GM12878 (cell line): Measurements from ENCODE around the gene RALGPS1. TPM values are rescaled to one million over a fixed set of nuclear protein-coding genes. Genes with fewer than 3 reads are reported as not detected.

Experiments
- CEBPZ ChIP-seq: fragments of 150-350 bp; IDR thresholded peaks from 2 replicates; pipeline ENCODE4 v1.6.1; 2016; ENCODE audit warnings: low read depth, low read length
- GATAD2B ChIP-seq: fragments of 450-650 bp; conservative IDR thresholded peaks from 2 replicates; pipeline ENCODE4 v1.6.1; 2017; ENCODE audit warnings: low read depth, mild to moderate bottlenecking, moderate library complexity
- HSF1 ChIP-seq: fragments of 150-350 bp; IDR thresholded peaks from 2 replicates; pipeline ENCODE4 v1.6.1; 2014; ENCODE audit warnings: mild to moderate bottlenecking, low read depth, low read length
- IKZF1 ChIP-seq: fragments of 450-650 bp; conservative IDR thresholded peaks from 2 replicates; pipeline ENCODE4 v1.6.1; 2017; ENCODE audit warnings: antibody characterized with exemption, mild to moderate bottlenecking
- IKZF2 ChIP-seq, 2 experiments: fragments of 450-650 bp; IDR thresholded peaks; 2 replicates each; pipeline ENCODE4 v1.6.1; 2017; ENCODE audit warnings: mild to moderate bottlenecking in 2 of 2, moderate library complexity in 2 of 2
- NFYA ChIP-seq: IDR thresholded peaks from 2 replicates; pipeline ENCODE4 v1.6.1; 2011; ENCODE audit warnings: low read depth, mild to moderate bottlenecking, low read length, improper control_type of control experiment, borderline replicate concordance
- SP1 ChIP-seq: IDR thresholded peaks from one replicate; pipeline ENCODE4 v1.6.1; 2011; ENCODE audit warnings: low read depth, low read length
- SRF ChIP-seq, 2 experiments: IDR thresholded peaks; 2 replicates each; pipeline ENCODE4 v1.6.1; 2011; ENCODE audit warnings: low read depth in 2 of 2, low read length in 2 of 2, mild to moderate bottlenecking in 1 of 2, moderate library complexity in 1 of 2
- TCF12 ChIP-seq: IDR thresholded peaks from 2 replicates; pipeline ENCODE4 v1.6.1; 2011; ENCODE audit warnings: low read depth, mild to moderate bottlenecking, low read length
- ZNF24 ChIP-seq: fragments of 450-650 bp; IDR thresholded peaks from 2 replicates; pipeline ENCODE4 v1.6.1; 2017; ENCODE audit warnings: antibody characterized with exemption, mild to moderate bottlenecking
- polyA plus RNA-seq, 11 experiments: library from polyadenylated mRNA; depleted of rRNA in 4 of 11; unstranded in 6 of 11; stranded (reverse) in 5 of 11; fragments of >200 nt; fragmentation: Nextera tagmentation in 4 of 11; fragmentation: Illumina TruSeq in 1 of 11; extraction: Ambion mirVana in 4 of 11; extraction: Trizol in 1 of 11; gene quantifications; 1 replicate in 1 of 11; 2 replicates in 10 of 11; pipeline versions ENCODE4 v1.2.1 to v1.2.3, GENCODE V29; 2011 to 2016; ENCODE audit warnings: inconsistent platforms in 2 of 11, missing spikeins in 2 of 11, low read depth in 1 of 11
- total RNA-seq, 4 experiments: library from RNA; depleted of rRNA in 3 of 4; stranded (reverse); fragments of >200 nt in 3 of 4; fragmentation: Illumina TruSeq in 1 of 4; extraction: Trizol in 1 of 4; gene quantifications; 2 replicates each; pipeline versions ENCODE4 v1.2.1 to v1.2.3, GENCODE V29; 2013 to 2021
- TF ChIP-seq, protein P1 (sequence below): fragments of 450-650 bp; IDR thresholded peaks from 2 replicates; pipeline ENCODE4 v1.6.1; 2017; ENCODE audit warnings: mild to moderate bottlenecking, moderate library complexity
- TF ChIP-seq, protein P2 (sequence below): fragments of 450-650 bp; formaldehyde crosslinking; IDR thresholded peaks from 2 replicates; pipeline ENCODE4 v1.5.0; 2022; ENCODE audit warnings: mild to moderate bottlenecking, missing genetic modification characterization

Gene RALGPS1
- total and polyA plus RNA-seq, 10 of the 15 experiments (the other 5 are each of a cell fraction or from before 2014, with no cell fraction given) = 0.13 to 5.6 (median 2.7) TPM

DNA sequence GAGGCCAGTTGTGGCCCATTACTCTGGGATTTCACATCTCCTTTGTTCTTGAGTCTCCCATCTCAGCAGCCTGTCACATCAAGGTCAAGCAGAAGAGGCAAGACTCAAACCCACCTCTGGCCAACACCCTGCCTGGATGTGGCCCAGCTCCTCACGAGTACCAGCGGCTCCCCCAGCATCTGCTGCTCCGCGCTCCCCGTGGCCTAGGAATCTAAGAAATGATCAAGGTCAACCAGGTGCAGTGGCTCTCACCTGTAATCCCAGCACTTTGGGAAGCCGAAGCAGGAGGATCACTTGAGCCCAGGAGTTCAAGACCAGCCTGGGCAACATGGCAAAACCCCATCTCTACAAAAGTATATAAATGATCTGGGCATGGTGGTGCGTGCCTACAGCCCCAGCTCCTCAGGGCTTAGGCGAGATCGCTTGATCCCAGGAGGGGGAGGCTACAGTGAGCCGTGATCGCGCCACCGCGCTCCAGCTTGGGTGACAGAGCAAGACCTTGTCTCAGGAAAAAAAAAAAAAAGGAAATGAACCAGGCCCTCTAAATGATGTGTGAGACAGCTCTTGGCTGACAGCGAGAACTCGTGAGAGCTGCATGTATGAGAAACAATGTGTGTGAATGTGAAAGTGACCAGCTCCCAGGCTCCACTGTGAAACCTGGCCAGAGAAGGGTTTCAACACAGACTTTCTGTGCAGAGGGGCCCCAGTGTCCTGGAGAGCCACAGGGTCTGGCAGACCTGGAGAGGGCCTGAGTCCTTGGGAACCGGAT, 269.4 kb downstream of the RALGPS1 start (continued):
- TF ChIP-seq, protein P1, sequence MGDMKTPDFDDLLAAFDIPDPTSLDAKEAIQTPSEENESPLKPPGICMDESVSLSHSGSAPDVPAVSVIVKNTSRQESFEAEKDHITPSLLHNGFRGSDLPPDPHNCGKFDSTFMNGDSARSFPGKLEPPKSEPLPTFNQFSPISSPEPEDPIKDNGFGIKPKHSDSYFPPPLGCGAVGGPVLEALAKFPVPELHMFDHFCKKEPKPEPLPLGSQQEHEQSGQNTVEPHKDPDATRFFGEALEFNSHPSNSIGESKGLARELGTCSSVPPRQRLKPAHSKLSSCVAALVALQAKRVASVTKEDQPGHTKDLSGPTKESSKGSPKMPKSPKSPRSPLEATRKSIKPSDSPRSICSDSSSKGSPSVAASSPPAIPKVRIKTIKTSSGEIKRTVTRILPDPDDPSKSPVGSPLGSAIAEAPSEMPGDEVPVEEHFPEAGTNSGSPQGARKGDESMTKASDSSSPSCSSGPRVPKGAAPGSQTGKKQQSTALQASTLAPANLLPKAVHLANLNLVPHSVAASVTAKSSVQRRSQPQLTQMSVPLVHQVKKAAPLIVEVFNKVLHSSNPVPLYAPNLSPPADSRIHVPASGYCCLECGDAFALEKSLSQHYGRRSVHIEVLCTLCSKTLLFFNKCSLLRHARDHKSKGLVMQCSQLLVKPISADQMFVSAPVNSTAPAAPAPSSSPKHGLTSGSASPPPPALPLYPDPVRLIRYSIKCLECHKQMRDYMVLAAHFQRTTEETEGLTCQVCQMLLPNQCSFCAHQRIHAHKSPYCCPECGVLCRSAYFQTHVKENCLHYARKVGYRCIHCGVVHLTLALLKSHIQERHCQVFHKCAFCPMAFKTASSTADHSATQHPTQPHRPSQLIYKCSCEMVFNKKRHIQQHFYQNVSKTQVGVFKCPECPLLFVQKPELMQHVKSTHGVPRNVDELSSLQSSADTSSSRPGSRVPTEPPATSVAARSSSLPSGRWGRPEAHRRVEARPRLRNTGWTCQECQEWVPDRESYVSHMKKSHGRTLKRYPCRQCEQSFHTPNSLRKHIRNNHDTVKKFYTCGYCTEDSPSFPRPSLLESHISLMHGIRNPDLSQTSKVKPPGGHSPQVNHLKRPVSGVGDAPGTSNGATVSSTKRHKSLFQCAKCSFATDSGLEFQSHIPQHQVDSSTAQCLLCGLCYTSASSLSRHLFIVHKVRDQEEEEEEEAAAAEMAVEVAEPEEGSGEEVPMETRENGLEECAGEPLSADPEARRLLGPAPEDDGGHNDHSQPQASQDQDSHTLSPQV = peak; percentile 15; the same call in 1 of the 2 replicates
- peak; percentile 75 for TF ChIP-seq IKZF1
- TF ChIP-seq TCF12 = peak; percentile 96
- TF ChIP-seq NFYA = no peak
- no peak for TF ChIP-seq SRF (IDR thresholded peaks at IDR 0.05; ENCODE audit: low read depth in 2 of 2, low read length in 2 of 2)
- no peak for TF ChIP-seq CEBPZ
- peak; percentile 99 for TF ChIP-seq GATAD2B
- TF ChIP-seq IKZF2 (IDR thresholded peaks at IDR 0.05) = peak; percentile 86 to 88
- TF ChIP-seq ZNF24 = no peak
- TF ChIP-seq SP1 = no peak
- TF ChIP-seq, protein P2, sequence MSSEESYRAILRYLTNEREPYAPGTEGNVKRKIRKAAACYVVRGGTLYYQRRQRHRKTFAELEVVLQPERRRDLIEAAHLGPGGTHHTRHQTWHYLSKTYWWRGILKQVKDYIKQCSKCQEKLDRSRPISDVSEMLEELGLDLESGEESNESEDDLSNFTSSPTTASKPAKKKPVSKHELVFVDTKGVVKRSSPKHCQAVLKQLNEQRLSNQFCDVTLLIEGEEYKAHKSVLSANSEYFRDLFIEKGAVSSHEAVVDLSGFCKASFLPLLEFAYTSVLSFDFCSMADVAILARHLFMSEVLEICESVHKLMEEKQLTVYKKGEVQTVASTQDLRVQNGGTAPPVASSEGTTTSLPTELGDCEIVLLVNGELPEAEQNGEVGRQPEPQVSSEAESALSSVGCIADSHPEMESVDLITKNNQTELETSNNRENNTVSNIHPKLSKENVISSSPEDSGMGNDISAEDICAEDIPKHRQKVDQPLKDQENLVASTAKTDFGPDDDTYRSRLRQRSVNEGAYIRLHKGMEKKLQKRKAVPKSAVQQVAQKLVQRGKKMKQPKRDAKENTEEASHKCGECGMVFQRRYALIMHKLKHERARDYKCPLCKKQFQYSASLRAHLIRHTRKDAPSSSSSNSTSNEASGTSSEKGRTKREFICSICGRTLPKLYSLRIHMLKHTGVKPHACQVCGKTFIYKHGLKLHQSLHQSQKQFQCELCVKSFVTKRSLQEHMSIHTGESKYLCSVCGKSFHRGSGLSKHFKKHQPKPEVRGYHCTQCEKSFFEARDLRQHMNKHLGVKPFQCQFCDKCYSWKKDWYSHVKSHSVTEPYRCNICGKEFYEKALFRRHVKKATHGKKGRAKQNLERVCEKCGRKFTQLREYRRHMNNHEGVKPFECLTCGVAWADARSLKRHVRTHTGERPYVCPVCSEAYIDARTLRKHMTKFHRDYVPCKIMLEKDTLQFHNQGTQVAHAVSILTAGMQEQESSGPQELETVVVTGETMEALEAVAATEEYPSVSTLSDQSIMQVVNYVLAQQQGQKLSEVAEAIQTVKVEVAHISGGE (CRISPR knock-in tag) = no peak
- TF ChIP-seq HSF1 = no peak
